K562 (cell line): ENCODE data around the gene NAIP. TPM values are rescaled to one million over a fixed set of nuclear protein-coding genes. Genes with fewer than 3 reads are reported as not detected.
A peak's percentile ranks its signal among the peaks of the same experiment; 100 is the strongest.

Experiments
- ATAC-seq: fragments of 200-7000 bp; cut with Tn5 transposase; 3 replicates; pipeline ENCODE4 v1.9.1; 2020; ENCODE audit warnings: moderate library complexity
- BruUV-seq: library from RNA; stranded (reverse); fragments of 400-500 nt; replicated peaks from 2 replicates; lab custom pipeline; 2021; lab: Mats Ljungman, UMichigan
- CTCF ChIA-PET: fragments of 300-600 bp; formaldehyde crosslinking; extraction: SDS; loops from one replicate; lab custom pipeline; 2021; ENCODE audit warnings: low intra/inter-chr PET ratio; lab: Yijun Ruan, JAX
- POLR2A ChIA-PET: fragments of 300-600, 350-650 bp; sonication (Branson Sonifier 250); formaldehyde crosslinking; extraction: SDS; loops from one replicate; lab custom pipeline; 2021; ENCODE audit warnings: antibody characterized with exemption, inconsistent platforms; lab: Yijun Ruan, JAX
- DNase-seq, 4 experiments: peaks; one replicate each; pipeline versions ENCODE4 v3.0.0 to v3.0.0-alpha.2; 2011 to 2018; ENCODE audit warnings: low spot score in 3 of 4, mixed read lengths in 3 of 4; ENCODE audit errors: extremely low read depth in 1 of 4
- FAIRE-seq: peaks from 2 replicates; lab custom pipeline; 2011; peaks lifted over from hg19 to GRCh38; lab: Jason Lieb, UNC
- H2AFZ ChIP-seq: 2 replicates; pipeline ENCODE4 v1.6.0; 2011; ENCODE audit warnings: low read depth, low read length, control low read depth, inconsistent platforms
- H3K27ac ChIP-seq: fragments of 200-600 bp; 3 replicates; pipeline ENCODE4 v1.8.0; 2011; ENCODE audit warnings: low read depth, mild to moderate bottlenecking, control low read depth, inconsistent platforms, low read length, moderate library complexity, mixed read lengths; ENCODE audit errors: extremely low read depth
- H3K27me3 ChIP-seq, 2 experiments: fragments of 300-600 bp in 1 of 2; 2 replicates in 1 of 2; 3 replicates in 1 of 2; pipeline versions ENCODE4 v1.6.0 to v1.8.0; 2011; ENCODE audit warnings: inconsistent platforms in 2 of 2, low read length in 2 of 2, mild to moderate bottlenecking in 1 of 2, mixed read lengths in 1 of 2, moderate library complexity in 1 of 2; ENCODE audit not compliant: control insufficient read depth in 2 of 2, insufficient read depth in 2 of 2
- H3K36me3 ChIP-seq: fragments of 300-600 bp; 3 replicates; pipeline ENCODE4 v1.8.0; 2011; ENCODE audit warnings: mild to moderate bottlenecking, low read length, inconsistent platforms; ENCODE audit not compliant: control insufficient read depth, insufficient read depth
- H3K4me1 ChIP-seq, 2 experiments: fragments of 200-600 bp in 1 of 2; replicated peaks in 1 of 2; 2 replicates in 1 of 2; 3 replicates in 1 of 2; pipeline versions ENCODE4 v1.5.1 to v1.8.0; 2011; ENCODE audit warnings: inconsistent platforms in 2 of 2, low read length in 2 of 2, mild to moderate bottlenecking in 1 of 2, mixed read lengths in 1 of 2, moderate library complexity in 1 of 2; ENCODE audit not compliant: control insufficient read depth in 2 of 2, insufficient read depth in 2 of 2
- H3K4me2 ChIP-seq: 2 replicates; pipeline ENCODE4 v1.6.1; 2011; ENCODE audit warnings: low read length, control low read depth, inconsistent platforms, mixed read lengths; ENCODE audit not compliant: insufficient read depth
- H3K4me3 ChIP-seq: fragments of 200-600 bp; sonication (generic), shearing (Covaris generic); 2 replicates; pipeline ENCODE4 v1.5.1; 2016; ENCODE audit warnings: control low read depth, inconsistent platforms
- H3K79me2 ChIP-seq: fragments of 200-600 bp; 3 replicates; pipeline ENCODE4 v1.8.0; 2011; ENCODE audit warnings: low read length, inconsistent platforms; ENCODE audit not compliant: control insufficient read depth, insufficient read depth
- H3K9ac ChIP-seq, 2 experiments: 2 replicates each; pipeline versions ENCODE4 v1.6.0 to v1.6.1; 2011; ENCODE audit warnings: low read depth in 2 of 2, low read length in 2 of 2, control low read depth in 1 of 2, inconsistent platforms in 1 of 2, mild to moderate bottlenecking in 1 of 2, mixed read lengths in 1 of 2; ENCODE audit not compliant: insufficient read depth in 1 of 2
- H3K9me1 ChIP-seq: one replicate; pipeline ENCODE4 v1.6.0; 2011; ENCODE audit warnings: inconsistent platforms, mild to moderate bottlenecking, low read length, moderate library complexity; ENCODE audit not compliant: control insufficient read depth, insufficient read depth
- H3K9me3 ChIP-seq: replicated peaks from 2 replicates; pipeline ENCODE4 v1.5.1; 2011; ENCODE audit warnings: low read depth, low read length, inconsistent platforms; ENCODE audit not compliant: control insufficient read depth, insufficient read depth
- H4K20me1 ChIP-seq: replicated peaks from 2 replicates; pipeline ENCODE4 v1.6.1; 2011; ENCODE audit warnings: low read length, inconsistent platforms, mixed read lengths; ENCODE audit not compliant: control insufficient read depth, insufficient read depth
- CEBPB ChIP-seq: fragments of 450-650 bp; IDR thresholded peaks from 2 replicates; pipeline ENCODE4 v1.6.1; 2016; ENCODE audit warnings: missing genetic modification characterization, missing compliant biosample characterization
- FOSL1 ChIP-seq: fragments of 200-800 bp; sonication (Bioruptor generic); conservative IDR thresholded peaks from 2 replicates; pipeline ENCODE4 v1.6.1; 2016; ENCODE audit warnings: missing genetic modification characterization, missing compliant biosample characterization
- ID3 ChIP-seq, 2 experiments: fragments of 250-450 bp in 1 of 2; fragments of 450-650 bp in 1 of 2; sonication (Bioruptor Pico) in 1 of 2; IDR thresholded peaks; 2 replicates each; pipeline versions ENCODE4 v1.6.1 to v1.8.0; 2016 to 2021; ENCODE audit warnings: mild to moderate bottlenecking in 2 of 2, moderate library complexity in 2 of 2, missing compliant biosample characterization in 1 of 2, missing genetic modification characterization in 1 of 2
- RAD21 ChIP-seq, 2 experiments: fragments of 250-450 bp in 1 of 2; fragments of 450-650 bp in 1 of 2; sonication (Bioruptor Pico) in 1 of 2; formaldehyde crosslinking in 1 of 2; IDR thresholded peaks in 1 of 2; conservative IDR thresholded peaks in 1 of 2; 2 replicates each; pipeline versions ENCODE4 v1.4.0 to v1.8.0; 2020 to 2022; ENCODE audit warnings: mild to moderate bottlenecking in 2 of 2, moderate library complexity in 1 of 2
- WGBS: fragments of 100-300 bp; shearing (Covaris generic); methylation state at CpG from one replicate; pipeline ENCODE4 v1.1.6; 2016; ENCODE audit warnings: low coverage, mixed read lengths; ENCODE audit not compliant: insufficient coverage; ENCODE audit errors: missing lambda C conversion rate; 5-methylcytosine and 5-hydroxymethylcytosine counted together
- in situ Hi-C: fragments of 300-500 bp; cut with MboI; formaldehyde crosslinking; loops from 4 replicates; pipeline ENCODE4 v1.15.0; 2018; ENCODE audit warnings: inconsistent platforms, mixed read lengths
- intact Hi-C: fragments of 100-400 bp; cut with micrococcal nuclease; formaldehyde crosslinking; loops from 2 replicates; pipeline ENCODE4 v1.14.2; 2022
- polyA plus RNA-seq, 8 experiments: library from polyadenylated mRNA; depleted of rRNA in 4 of 8; stranded (reverse) in 5 of 8; unstranded in 3 of 8; fragments of >200 nt; fragmentation: Nextera tagmentation in 2 of 8; fragmentation: Illumina TruSeq in 1 of 8; extraction: Ambion mirVana in 2 of 8; extraction: Trizol in 1 of 8; gene quantifications; 2 replicates each; pipeline versions ENCODE4 v1.2.1 to v1.2.3, GENCODE V29; 2011 to 2014; ENCODE audit warnings: inconsistent platforms in 1 of 8, missing spikeins in 1 of 8
- total RNA-seq, 7 experiments: library from RNA; depleted of rRNA in 6 of 7; stranded (reverse); fragments of >200 nt in 6 of 7; fragmentation: Illumina TruSeq in 2 of 7; extraction: Trizol in 2 of 7; gene quantifications; 2 replicates each; pipeline versions ENCODE4 v1.2.1 to v1.2.3, GENCODE V29; 2011 to 2021; ENCODE audit warnings: low replicate concordance in 1 of 7
- TF ChIP-seq, protein P1 (sequence below), 3 experiments: IDR thresholded peaks in 2 of 3; conservative IDR thresholded peaks in 1 of 3; 2 replicates each; pipeline ENCODE4 v1.5.1; 2011 to 2012; ENCODE audit warnings: low read length in 3 of 3, mild to moderate bottlenecking in 3 of 3, control low read depth in 2 of 3, improper control_type of control experiment in 1 of 3, inconsistent platforms in 1 of 3, low read depth in 1 of 3, mixed read lengths in 1 of 3, moderate library complexity in 1 of 3; ENCODE audit not compliant: insufficient read depth in 2 of 3
- TF ChIP-seq, protein P2 (sequence below), 2 experiments: fragments of 450-650 bp in 1 of 2; sonication (generic) in 1 of 2; formaldehyde crosslinking; conservative IDR thresholded peaks; 2 replicates each; pipeline versions ENCODE4 v1.4.0 to v1.8.1; 2020 to 2022; ENCODE audit warnings: mild to moderate bottlenecking in 1 of 2, missing genetic modification reagents in 1 of 2

The NAIP gene
- total and polyA plus RNA-seq, 9 of the 15 experiments (the other 6 are each of a cell fraction or from before 2014, with no cell fraction given), result 1.5 to 6.4 (median 3.3) TPM

DNA sequence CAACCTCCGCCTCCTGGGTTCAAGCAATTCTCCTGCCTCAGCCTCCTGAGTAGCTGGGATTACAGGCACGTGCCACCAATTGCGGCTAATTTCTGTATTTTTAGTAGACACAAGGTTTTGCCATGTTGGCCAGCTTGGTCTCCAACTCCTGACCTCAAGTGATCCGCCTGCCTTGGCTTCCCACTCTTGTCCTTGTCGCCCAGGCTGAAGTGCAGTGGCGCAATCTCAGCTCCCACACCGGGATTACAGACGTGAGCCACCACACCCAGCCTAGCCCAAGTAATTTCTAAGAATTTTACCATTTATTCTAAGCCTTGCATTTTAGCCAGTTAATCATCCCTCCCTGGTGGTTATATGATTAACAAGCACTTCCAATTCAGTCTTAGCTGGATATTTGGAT, 11.0 kb downstream of the NAIP start:
- POLR2A ChIA-PET, result no interaction called here
- ATAC-seq, result no peak

GRCh38 chr5:71013575-71013974, 11.6 kb downstream of the NAIP start:
- Histone ChIP-seq H3K79me2 (no peaks in the 10 kb centered on the region), H2AFZ (no peak overlapping the region), H3K9ac (no peak overlapping the region), H3K27ac (no peak overlapping the region), H3K9me1 (no peaks in the 10 kb centered on the region), H3K36me3 (no peaks in the 10 kb centered on the region), H3K27me3 (peaks cover 23 to 30% of the 10 kb centered on the region in 2 experiments), H3K4me2 (no peak overlapping the region), H3K4me3 (no peak overlapping the region), H4K20me1 (no peaks in the 10 kb centered on the region), H3K4me1 (no peaks in the 10 kb centered on the region; a peak in 1 of 5 replicates), H3K9me3 (no peaks in the 10 kb centered on the region)
- ATAC-seq, result peak; percentile 83
- CTCF ChIA-PET, result no interaction called here
- WGBS, result 5% methylated on average over 6 of the region's 12 CpGs
- no peak for FAIRE-seq
- POLR2A ChIA-PET, result no interaction called here
- in situ Hi-C loops, result loop anchor here (5.0 to 25.0 kb wide), 7 partner anchors 101 to 1406 kb away; no protein-coding TSS in a partner anchor
- DNase-seq, result peak; percentile 10 to 43 (median 28)
- intact Hi-C loops, result no loop called here
- no TSS peak for BruUV-seq
- TF ChIP-seq, protein P1, sequence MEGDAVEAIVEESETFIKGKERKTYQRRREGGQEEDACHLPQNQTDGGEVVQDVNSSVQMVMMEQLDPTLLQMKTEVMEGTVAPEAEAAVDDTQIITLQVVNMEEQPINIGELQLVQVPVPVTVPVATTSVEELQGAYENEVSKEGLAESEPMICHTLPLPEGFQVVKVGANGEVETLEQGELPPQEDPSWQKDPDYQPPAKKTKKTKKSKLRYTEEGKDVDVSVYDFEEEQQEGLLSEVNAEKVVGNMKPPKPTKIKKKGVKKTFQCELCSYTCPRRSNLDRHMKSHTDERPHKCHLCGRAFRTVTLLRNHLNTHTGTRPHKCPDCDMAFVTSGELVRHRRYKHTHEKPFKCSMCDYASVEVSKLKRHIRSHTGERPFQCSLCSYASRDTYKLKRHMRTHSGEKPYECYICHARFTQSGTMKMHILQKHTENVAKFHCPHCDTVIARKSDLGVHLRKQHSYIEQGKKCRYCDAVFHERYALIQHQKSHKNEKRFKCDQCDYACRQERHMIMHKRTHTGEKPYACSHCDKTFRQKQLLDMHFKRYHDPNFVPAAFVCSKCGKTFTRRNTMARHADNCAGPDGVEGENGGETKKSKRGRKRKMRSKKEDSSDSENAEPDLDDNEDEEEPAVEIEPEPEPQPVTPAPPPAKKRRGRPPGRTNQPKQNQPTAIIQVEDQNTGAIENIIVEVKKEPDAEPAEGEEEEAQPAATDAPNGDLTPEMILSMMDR (IDR thresholded peaks at IDR 0.05 in 2 of 3, conservative IDR thresholded peaks at IDR 0.05 in 1 of 3; ENCODE audit: insufficient read depth in 2 of 3, low read depth in 1 of 3, low read length in 3 of 3), result peak; percentile 22 to 39 (median 39); a peak in 4 of 6 replicates
- TF ChIP-seq FOSL1 (tag) (no peak), RAD21 (CRISPR knock-in tag; conservative IDR thresholded peaks at IDR 0.05 in 1 of 2, IDR thresholded peaks at IDR 0.05 in 1 of 2) (peak in 1 of 2 experiments; percentile 57; a peak in 2 of 4 replicates), ID3 (CRISPR knock-in tag; IDR thresholded peaks at IDR 0.05) (no peak), ID3 (tag; IDR thresholded peaks at IDR 0.05) (no peak)

More for the DNA sequence above, 11.0 kb downstream of the NAIP start:
- Histone ChIP-seq H3K36me3 (no peaks in the 10 kb centered on the region), H3K4me2 (no peak overlapping the region), H3K4me1 (no peaks in the 10 kb centered on the region; a peak in 1 of 5 replicates), H3K27ac (no peak overlapping the region), H3K9me3 (no peaks in the 10 kb centered on the region), H3K9ac (no peak overlapping the region), H3K79me2 (no peaks in the 10 kb centered on the region), H2AFZ (no peak overlapping the region), H3K27me3 (peaks cover 23 to 30% of the 10 kb centered on the region in 2 experiments), H3K9me1 (no peaks in the 10 kb centered on the region), H3K4me3 (no peak overlapping the region), H4K20me1 (no peaks in the 10 kb centered on the region)
- intact Hi-C loops, result no loop called here
- DNase-seq (peak in 1 of 4 experiments; percentile 1), FAIRE-seq (no peak)
- no TSS peak for BruUV-seq
- WGBS, result 12% methylated on average over 7 of the region's 8 CpGs
- CTCF ChIA-PET, result no interaction called here
- peak; percentile 37; the same call in 1 of the 2 replicates for TF ChIP-seq CEBPB
- TF ChIP-seq, protein P2, sequence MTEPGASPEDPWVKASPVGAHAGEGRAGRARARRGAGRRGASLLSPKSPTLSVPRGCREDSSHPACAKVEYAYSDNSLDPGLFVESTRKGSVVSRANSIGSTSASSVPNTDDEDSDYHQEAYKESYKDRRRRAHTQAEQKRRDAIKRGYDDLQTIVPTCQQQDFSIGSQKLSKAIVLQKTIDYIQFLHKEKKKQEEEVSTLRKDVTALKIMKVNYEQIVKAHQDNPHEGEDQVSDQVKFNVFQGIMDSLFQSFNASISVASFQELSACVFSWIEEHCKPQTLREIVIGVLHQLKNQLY (CRISPR knock-in tag; conservative IDR thresholded peaks at IDR 0.05), result no peak
- in situ Hi-C loops, result loop anchor here (5.0 to 25.0 kb wide), 7 partner anchors 101 to 1407 kb away; no protein-coding TSS in a partner anchor
